22Rv1 (cell line): ENCODE data around the gene RGS21.

Experiments used
- ZFX ChIP-seq: fragments of 450-650 bp; IDR thresholded peaks from 2 replicates; pipeline ENCODE4 v1.6.1; 2017; ENCODE audit warnings: antibody characterized with exemption, borderline replicate concordance
- TF ChIP-seq, protein P1 (sequence below): fragments of 450-650 bp; IDR thresholded peaks from 2 replicates; pipeline ENCODE4 v1.5.1; 2017; ENCODE audit warnings: mild to moderate bottlenecking

DNA sequence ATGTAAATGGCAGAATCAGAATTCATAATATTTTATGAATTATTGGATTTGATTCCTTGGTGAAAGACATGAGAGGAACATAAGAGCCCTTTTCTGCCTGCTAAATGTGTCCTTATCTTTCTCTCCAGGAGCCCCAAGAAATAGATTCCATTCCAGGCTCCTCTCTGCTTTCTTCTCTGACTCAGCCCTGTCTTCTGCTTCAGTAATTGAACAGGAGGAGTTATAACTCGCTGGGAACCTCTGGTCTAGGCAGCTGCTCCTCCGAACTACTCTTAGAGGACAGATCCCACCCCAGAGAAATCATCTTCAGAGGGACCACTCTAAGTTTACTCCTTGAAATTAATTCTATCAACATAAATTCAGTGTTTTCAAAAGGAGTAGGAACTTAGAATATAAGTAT lies 78.4 kb downstream of the RGS21 start:
- TF ChIP-seq, protein P1, sequence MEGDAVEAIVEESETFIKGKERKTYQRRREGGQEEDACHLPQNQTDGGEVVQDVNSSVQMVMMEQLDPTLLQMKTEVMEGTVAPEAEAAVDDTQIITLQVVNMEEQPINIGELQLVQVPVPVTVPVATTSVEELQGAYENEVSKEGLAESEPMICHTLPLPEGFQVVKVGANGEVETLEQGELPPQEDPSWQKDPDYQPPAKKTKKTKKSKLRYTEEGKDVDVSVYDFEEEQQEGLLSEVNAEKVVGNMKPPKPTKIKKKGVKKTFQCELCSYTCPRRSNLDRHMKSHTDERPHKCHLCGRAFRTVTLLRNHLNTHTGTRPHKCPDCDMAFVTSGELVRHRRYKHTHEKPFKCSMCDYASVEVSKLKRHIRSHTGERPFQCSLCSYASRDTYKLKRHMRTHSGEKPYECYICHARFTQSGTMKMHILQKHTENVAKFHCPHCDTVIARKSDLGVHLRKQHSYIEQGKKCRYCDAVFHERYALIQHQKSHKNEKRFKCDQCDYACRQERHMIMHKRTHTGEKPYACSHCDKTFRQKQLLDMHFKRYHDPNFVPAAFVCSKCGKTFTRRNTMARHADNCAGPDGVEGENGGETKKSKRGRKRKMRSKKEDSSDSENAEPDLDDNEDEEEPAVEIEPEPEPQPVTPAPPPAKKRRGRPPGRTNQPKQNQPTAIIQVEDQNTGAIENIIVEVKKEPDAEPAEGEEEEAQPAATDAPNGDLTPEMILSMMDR, result no peak
- TF ChIP-seq ZFX, result no peak
